IMR-90 (cell line): Measurements from ENCODE around the gene VAMP3. TPM values are rescaled to one million over a fixed set of nuclear protein-coding genes. Genes with fewer than 3 reads are reported as not detected.

Source experiments
- ATAC-seq: fragments of 200-7000 bp; cut with Tn5 transposase; 2 replicates; pipeline ENCODE4 v1.9.1; 2020; ENCODE audit warnings: low read depth, mild to moderate bottlenecking, moderate library complexity
- BruUV-seq: library from RNA; stranded (reverse); fragments of 400-500 nt; replicated peaks from 2 replicates; lab custom pipeline; 2021; lab: Mats Ljungman, UMichigan
- CTCF ChIA-PET: fragments of 300-600 bp; formaldehyde crosslinking; extraction: SDS; loops from one replicate; lab custom pipeline; 2021; ENCODE audit warnings: antibody characterized with exemption; lab: Yijun Ruan, JAX
- POLR2A ChIA-PET: fragments of 300-600 bp; sonication (Branson Sonifier 250); formaldehyde crosslinking; loops from one replicate; lab custom pipeline; 2022; ENCODE audit warnings: antibody characterized with exemption; ENCODE audit not compliant: unreplicated experiment; lab: Charles Lee
- DNase-seq: peaks from one replicate; pipeline ENCODE4 v3.0.0; 2013
- H2AFZ ChIP-seq: replicated peaks from 2 replicates; pipeline ENCODE3; 2013; ENCODE audit warnings: low read length, mild to moderate bottlenecking; ENCODE audit not compliant: poor library complexity
- H2AK5ac ChIP-seq: 2 replicates; pipeline ENCODE4 v1.6.1; 2013; ENCODE audit warnings: low read depth, low read length, inconsistent platforms
- H2AK9ac ChIP-seq: replicated peaks from 2 replicates; pipeline ENCODE3; 2013; ENCODE audit warnings: mild to moderate bottlenecking, low read depth, low read length, moderate library complexity; ENCODE audit not compliant: poor library complexity
- H2BK120ac ChIP-seq: 2 replicates; pipeline ENCODE4 v1.6.1; 2013; ENCODE audit warnings: low read depth, low read length, inconsistent platforms
- H2BK15ac ChIP-seq: 3 replicates; pipeline ENCODE4 v1.6.1; 2013; ENCODE audit warnings: low read depth, low read length, inconsistent platforms
- H2BK20ac ChIP-seq: 2 replicates; pipeline ENCODE4 v1.6.1; 2013; ENCODE audit warnings: low read depth, mild to moderate bottlenecking, inconsistent platforms, low read length, moderate library complexity
- H2BK5ac ChIP-seq: 2 replicates; pipeline ENCODE4 v1.6.1; 2013; ENCODE audit warnings: mild to moderate bottlenecking, low read depth, low read length, inconsistent platforms; ENCODE audit not compliant: poor library complexity, severe bottlenecking
- H3K14ac ChIP-seq: replicated peaks from 2 replicates; pipeline ENCODE4 v1.6.1; 2013; ENCODE audit warnings: low read depth, low read length, inconsistent platforms
- H3K18ac ChIP-seq: 2 replicates; pipeline ENCODE4 v1.6.1; 2013; ENCODE audit warnings: low read depth, low read length, control low read depth
- H3K23ac ChIP-seq: 2 replicates; pipeline ENCODE4 v1.6.1; 2013; ENCODE audit warnings: low read depth, low read length, inconsistent platforms
- H3K27ac ChIP-seq: 2 replicates; pipeline ENCODE4 v1.5.1; 2013; ENCODE audit warnings: mild to moderate bottlenecking, control low read depth, low read length; ENCODE audit not compliant: insufficient read depth
- H3K27me3 ChIP-seq: 2 replicates; pipeline ENCODE4 v1.6.1; 2013; ENCODE audit warnings: low read length; ENCODE audit not compliant: control insufficient read depth, insufficient read depth
- H3K36me3 ChIP-seq: 2 replicates; pipeline ENCODE4 v1.6.1; 2013; ENCODE audit warnings: low read length, mixed read lengths; ENCODE audit not compliant: control insufficient read depth, insufficient read depth
- H3K4ac ChIP-seq: 2 replicates; pipeline ENCODE4 v1.6.1; 2013; ENCODE audit warnings: low read depth, low read length, inconsistent platforms
- H3K4me1 ChIP-seq: 2 replicates; pipeline ENCODE4 v1.6.1; 2013; ENCODE audit warnings: low read length, mixed read lengths; ENCODE audit not compliant: control insufficient read depth, insufficient read depth
- H3K4me2 ChIP-seq: 2 replicates; pipeline ENCODE4 v1.6.1; 2013; ENCODE audit warnings: low read depth, mild to moderate bottlenecking, control low read depth, low read length, moderate library complexity
- H3K4me3 ChIP-seq: 2 replicates; pipeline ENCODE4 v1.5.1; 2013; ENCODE audit warnings: low read depth, mild to moderate bottlenecking, control low read depth, low read length, moderate library complexity; ENCODE audit not compliant: insufficient read depth
- H3K56ac ChIP-seq: 2 replicates; pipeline ENCODE4 v1.6.1; 2013; ENCODE audit warnings: low read length, inconsistent platforms; ENCODE audit not compliant: insufficient read depth; ENCODE audit errors: extremely low read depth
- H3K79me1 ChIP-seq, 2 experiments: 2 replicates each; pipeline ENCODE4 v1.6.1; 2013; ENCODE audit warnings: low read length in 2 of 2, inconsistent platforms in 1 of 2, low read depth in 1 of 2
- H3K9ac ChIP-seq: 2 replicates; pipeline ENCODE4 v1.6.1; 2013; ENCODE audit warnings: low read depth, low read length, control low read depth
- H3K9me1 ChIP-seq: 2 replicates; pipeline ENCODE4 v1.6.1; 2013; ENCODE audit warnings: low read length, inconsistent platforms; ENCODE audit not compliant: insufficient read depth
- H3K9me3 ChIP-seq: 2 replicates; pipeline ENCODE4 v1.6.1; 2013; ENCODE audit warnings: low read length; ENCODE audit not compliant: control insufficient read depth, insufficient read depth
- H4K20me1 ChIP-seq: 2 replicates; pipeline ENCODE4 v1.6.1; 2013; ENCODE audit warnings: low read length, inconsistent platforms; ENCODE audit not compliant: insufficient read depth
- H4K5ac ChIP-seq: 2 replicates; pipeline ENCODE4 v1.6.1; 2013; ENCODE audit warnings: mild to moderate bottlenecking, low read depth, low read length, control low read depth
- H4K8ac ChIP-seq, 2 experiments: 2 replicates each; pipeline ENCODE4 v1.6.1; 2013; ENCODE audit warnings: low read depth in 2 of 2, low read length in 2 of 2, control low read depth in 1 of 2, inconsistent platforms in 1 of 2
- H4K91ac ChIP-seq: 2 replicates; pipeline ENCODE4 v1.6.1; 2013; ENCODE audit warnings: low read depth, low read length, inconsistent platforms; ENCODE audit not compliant: insufficient read depth
- CEBPB ChIP-seq: IDR thresholded peaks from 2 replicates; pipeline ENCODE4 v1.6.1; 2012; ENCODE audit warnings: low read depth, low read length, improper control_type of control experiment
- ELK1 ChIP-seq: fragments of 150-350 bp; IDR thresholded peaks from 2 replicates; pipeline ENCODE4 v1.6.1; 2016; ENCODE audit warnings: low read depth, mild to moderate bottlenecking, low read length, moderate library complexity, borderline replicate concordance
- NFE2L2 ChIP-seq: fragments of 150-350 bp; IDR thresholded peaks from 2 replicates; pipeline ENCODE4 v1.6.1; 2016; ENCODE audit warnings: low read depth, mild to moderate bottlenecking, low read length
- RAD21 ChIP-seq: IDR thresholded peaks from 2 replicates; pipeline ENCODE4 v1.6.1; 2012; ENCODE audit warnings: low read length, improper control_type of control experiment
- WGBS, 2 experiments: methylation state at CpG; one replicate each; pipeline versions ENCODE4 v1.1.5 to v1.1.7; 2013; ENCODE audit warnings: missing lambda C conversion rate in 2 of 2; ENCODE audit not compliant: insufficient read length in 1 of 2; ENCODE audit errors: extremely low coverage in 2 of 2; 5-methylcytosine and 5-hydroxymethylcytosine counted together
- dilution Hi-C: fragments of 300-500 bp; cut with HindIII; formaldehyde crosslinking; loops from one replicate; pipeline ENCODE4 v1.14.3; 2018; ENCODE audit warnings: low sequenced_read_pairs; ENCODE audit not compliant: unreplicated experiment
- in situ Hi-C: fragments of 300-500 bp; cut with MboI; formaldehyde crosslinking; loops from 3 replicates; pipeline ENCODE4 v1.14.3; 2019; ENCODE audit warnings: low sequenced_read_pairs, inconsistent platforms, mixed read lengths
- intact Hi-C: fragments of 100-400 bp; cut with micrococcal nuclease; formaldehyde crosslinking; loops from 2 replicates; pipeline ENCODE4 v1.10.0; 2022
- polyA plus RNA-seq, 3 experiments: library from polyadenylated mRNA; depleted of rRNA; stranded (reverse); fragments of >200 nt; gene quantifications; 2 replicates each; pipeline ENCODE4 v1.2.3, GENCODE V29; 2012; ENCODE audit warnings: low replicate concordance in 1 of 3
- total RNA-seq: library from RNA; depleted of rRNA; stranded (reverse); fragments of >200 nt; gene quantifications from 2 replicates; pipeline ENCODE4 v1.2.3, GENCODE V29; 2012

VAMP3 gene
- total and polyA plus RNA-seq, 2 of the 4 experiments (the other 2 are of a cell fraction) = 99.1 to 354 TPM

- no peaks in the 10 kb centered on the region for H3K27me3 ChIP-seq
- no peak overlapping the region for H3K27ac ChIP-seq
- BruUV-seq = no TSS peak
- no peak overlapping the region for H3K4me3 ChIP-seq
- H4K8ac ChIP-seq = no peak overlapping the region
- H2AFZ ChIP-seq = no peak overlapping the region
- H3K79me1 ChIP-seq = no peaks in the 10 kb centered on the region
- no peak overlapping the region for H3K18ac ChIP-seq
- ATAC-seq (no peak), DNase-seq (no peak)
- no peak overlapping the region for H2BK120ac ChIP-seq
- H3K4me1 ChIP-seq = no peaks in the 10 kb centered on the region
- H4K91ac ChIP-seq = no peak overlapping the region
- ChIA-PET CTCF (no interaction called here), POLR2A (no interaction called here)
- no peak overlapping the region for H4K5ac ChIP-seq
- H3K56ac ChIP-seq = no peak overlapping the region
- no peaks in the 10 kb centered on the region for H3K9me1 ChIP-seq
- no peak overlapping the region for H2BK20ac ChIP-seq
- no peak overlapping the region for H3K23ac ChIP-seq
- H4K20me1 ChIP-seq = no peaks in the 10 kb centered on the region
- dilution Hi-C loops (no loop called here), in situ Hi-C loops (no loop called here), intact Hi-C loops (no loop called here)
- H2AK9ac ChIP-seq = no peak overlapping the region
- H3K9me3 ChIP-seq = no peaks in the 10 kb centered on the region
- no peak overlapping the region for H3K4ac ChIP-seq
- no peak overlapping the region for H3K14ac ChIP-seq
- H3K36me3 ChIP-seq = peaks cover 15% of the 10 kb centered on the region
- H3K4me2 ChIP-seq = no peak overlapping the region
- H2BK15ac ChIP-seq = no peak overlapping the region
- no peak overlapping the region for H2AK5ac ChIP-seq
- no peak for TF ChIP-seq CEBPB
- TF ChIP-seq ELK1 = no peak
- no peak for TF ChIP-seq NFE2L2
- TF ChIP-seq RAD21 = no peak
- no peak overlapping the region for H3K9ac ChIP-seq
- 78% methylated on average over 4 of the region's 7 CpGs; no CpG with 5 or more reads in 1 of the 2 experiments for whole genome bisulfite sequencing, 2 experiments
- H2BK5ac ChIP-seq = no peak overlapping the region
Observed at GRCh38 chr1:7826363-7826762, 55.3 kb downstream of the VAMP3 start.
